Smooth muscle cell (in vitro differentiated cells): ENCODE measurements around the gene MATN1. TPM values are rescaled to one million over a fixed set of nuclear protein-coding genes. Genes with fewer than 3 reads are reported as not detected.

Source experiments
- DNase-seq: peaks from one replicate; lab custom pipeline; 2025; ENCODE audit not compliant: unreplicated experiment; lab: John Stamatoyannopoulos, UW
- H2AFZ ChIP-seq: fragments of 200-600 bp; sonication (generic); 2 replicates; pipeline ENCODE4 v1.6.0; 2016; ENCODE audit warnings: antibody characterized with exemption, low read depth, mild to moderate bottlenecking
- H3F3A ChIP-seq: fragments of 200-600 bp; sonication (generic); 2 replicates; pipeline ENCODE4 v1.6.0; 2017; ENCODE audit warnings: antibody characterized with exemption, low read depth
- H3K27ac ChIP-seq: fragments of 200-600 bp; sonication (generic); 2 replicates; pipeline ENCODE4 v1.5.1; 2016; ENCODE audit warnings: low read depth, mild to moderate bottlenecking
- H3K27me3 ChIP-seq: fragments of 200-600 bp; sonication (generic); 2 replicates; pipeline ENCODE4 v1.6.1; 2016; ENCODE audit warnings: low read depth, mild to moderate bottlenecking
- H3K36me3 ChIP-seq: fragments of 200-600 bp; sonication (generic); 2 replicates; pipeline ENCODE4 v1.5.1; 2016; ENCODE audit warnings: low read depth
- H3K4me1 ChIP-seq: fragments of 200-600 bp; sonication (generic); 2 replicates; pipeline ENCODE4 v1.5.1; 2016; ENCODE audit warnings: low read depth
- H3K4me2 ChIP-seq: fragments of 200-600 bp; sonication (generic); 2 replicates; pipeline ENCODE4 v1.6.0; 2016; ENCODE audit warnings: mild to moderate bottlenecking
- H3K4me3 ChIP-seq: fragments of 200-600 bp; sonication (generic); 2 replicates; pipeline ENCODE4 v1.5.1; 2016; ENCODE audit warnings: mild to moderate bottlenecking
- H3K79me2 ChIP-seq: fragments of 200-600 bp; sonication (generic); 2 replicates; pipeline ENCODE4 v1.6.0; 2016; ENCODE audit warnings: low read depth, mild to moderate bottlenecking
- H3K9ac ChIP-seq: fragments of 200-600 bp; sonication (generic); 2 replicates; pipeline ENCODE4 v1.6.0; 2016; ENCODE audit warnings: low read depth
- H3K9me3 ChIP-seq: fragments of 200-600 bp; sonication (generic); replicated peaks from 2 replicates; pipeline ENCODE4 v1.5.1; 2016; ENCODE audit warnings: low read depth
- H4K20me1 ChIP-seq: fragments of 200-600 bp; sonication (generic); 2 replicates; pipeline ENCODE4 v1.6.0; 2016; ENCODE audit warnings: low read depth
- CTCF ChIP-seq: fragments of 200-600 bp; sonication (generic); IDR thresholded peaks from 2 replicates; pipeline ENCODE4 v1.5.1; 2017; ENCODE audit warnings: borderline replicate concordance, mild to moderate bottlenecking, antibody characterized with exemption; ENCODE audit not compliant: insufficient read depth, poor library complexity, severe bottlenecking
- WGBS: methylation state at CpG from one replicate; pipeline ENCODE4 v1.1.7; 2016; ENCODE audit warnings: low lambda C conversion rate; 5-methylcytosine and 5-hydroxymethylcytosine counted together
- polyA plus RNA-seq: library from polyadenylated mRNA; unstranded; fragments of >200 nt; fragmentation: Nextera tagmentation; extraction: Ambion mirVana; gene quantifications from 2 replicates; pipeline ENCODE4 v1.2.1, GENCODE V29; 2016
- total RNA-seq: library from RNA; depleted of rRNA; stranded (reverse); fragments of >200 nt; gene quantifications from 2 replicates; pipeline ENCODE4 v1.2.3, GENCODE V29; 2014

MATN1 gene
- total and polyA plus RNA-seq, 2 experiments from 2014 or later = 0.40 to 2.0 TPM

- DNase-seq = no peak
- no peaks in the 10 kb centered on the region for H3K27me3 ChIP-seq
- H3K4me2 ChIP-seq = no peak overlapping the region
- no peak overlapping the region for H3K4me3 ChIP-seq
- H3K9me3 ChIP-seq = no peaks in the 10 kb centered on the region
- no peak overlapping the region for H3K27ac ChIP-seq
- no peaks in the 10 kb centered on the region for H3F3A ChIP-seq
- H3K9ac ChIP-seq = no peak overlapping the region
- WGBS = 94% methylated on average over 10 of the region's 10 CpGs
- TF ChIP-seq CTCF = no peak
- no peaks in the 10 kb centered on the region for H3K36me3 ChIP-seq
- H3K4me1 ChIP-seq = no peaks in the 10 kb centered on the region
- H4K20me1 ChIP-seq = no peaks in the 10 kb centered on the region
- no peaks in the 10 kb centered on the region for H3K79me2 ChIP-seq
- no peak overlapping the region for H2AFZ ChIP-seq
Observed at GRCh38 chr1:30738715-30739559, 15.6 kb upstream of the MATN1 start.

GRCh38 chr1:30738040-30738714 lies 14.8 kb upstream of the MATN1 start:
- Histone ChIP-seq H3K4me1 (no peaks in the 10 kb centered on the region), H3K9me3 (no peaks in the 10 kb centered on the region), H3K4me2 (no peak overlapping the region), H3F3A (no peaks in the 10 kb centered on the region), H3K27ac (no peak overlapping the region), H3K79me2 (no peaks in the 10 kb centered on the region), H3K4me3 (no peak overlapping the region), H2AFZ (no peak overlapping the region), H3K27me3 (no peaks in the 10 kb centered on the region), H4K20me1 (no peaks in the 10 kb centered on the region), H3K9ac (no peak overlapping the region), H3K36me3 (no peaks in the 10 kb centered on the region)
- TF ChIP-seq CTCF = no peak
- no peak for DNase-seq
- WGBS = 86% methylated on average over 5 of the region's 5 CpGs

GRCh38 chr1:30737357-30738039 lies 14.1 kb upstream of the MATN1 start:
- Histone ChIP-seq H3K27ac (no peak overlapping the region), H3K4me2 (no peak overlapping the region)
- WGBS = 94% methylated on average over 14 of the region's 14 CpGs

More at GRCh38 chr1:30737357-30738039, 14.1 kb upstream of the MATN1 start:
- Histone ChIP-seq H2AFZ (no peak overlapping the region), H3F3A (no peaks in the 10 kb centered on the region), H3K9me3 (no peaks in the 10 kb centered on the region), H3K4me3 (no peak overlapping the region), H3K36me3 (no peaks in the 10 kb centered on the region), H3K9ac (no peak overlapping the region), H3K4me1 (no peaks in the 10 kb centered on the region), H3K79me2 (no peaks in the 10 kb centered on the region), H4K20me1 (no peaks in the 10 kb centered on the region), H3K27me3 (no peaks in the 10 kb centered on the region)
- no peak for TF ChIP-seq CTCF
- no peak for DNase-seq
